OCI-LY7 (cell line): ENCODE results near the gene RPS14. TPM values are rescaled to one million over a fixed set of nuclear protein-coding genes. Genes with fewer than 3 reads are reported as not detected.

Experiments used
- BruUV-seq: library from RNA; stranded (reverse); fragments of 400-500 nt; replicated peaks from 2 replicates; lab custom pipeline; 2021; lab: Mats Ljungman, UMichigan
- CTCF ChIA-PET: fragments of 300-600 bp; sonication (Branson Sonifier 250); formaldehyde crosslinking; loops from one replicate; lab custom pipeline; 2022; ENCODE audit warnings: antibody characterized with exemption; ENCODE audit not compliant: unreplicated experiment; lab: Charles Lee
- POLR2A ChIA-PET: fragments of 300-600 bp; sonication (Branson Sonifier 250); formaldehyde crosslinking; loops from one replicate; lab custom pipeline; 2022; ENCODE audit warnings: antibody characterized with exemption; lab: Charles Lee
- DNase-seq: peaks from one replicate; pipeline ENCODE4 v3.0.0-alpha.2; 2015; ENCODE audit warnings: low spot score
- H2AFZ ChIP-seq: fragments of 200-600 bp; sonication (generic), shearing (Covaris generic); 2 replicates; pipeline ENCODE4 v1.6.1; 2014; ENCODE audit warnings: mild to moderate bottlenecking, antibody characterized with exemption, low read length, moderate library complexity
- H3K27ac ChIP-seq: fragments of 200-600 bp; sonication (generic); 2 replicates; pipeline ENCODE4 v1.5.1; 2014; ENCODE audit warnings: mixed run types, low read depth, mild to moderate bottlenecking, moderate library complexity, low read length, inconsistent platforms; ENCODE audit not compliant: poor library complexity, severe bottlenecking
- H3K36me3 ChIP-seq: fragments of 200-600 bp; sonication (generic); 2 replicates; pipeline ENCODE4 v1.6.1; 2014; ENCODE audit warnings: mild to moderate bottlenecking, antibody characterized with exemption, low read length, moderate library complexity, mixed read lengths; ENCODE audit not compliant: insufficient read depth
- H3K4me1 ChIP-seq: fragments of 200-600 bp; sonication (generic); 2 replicates; pipeline ENCODE4 v1.5.1; 2014; ENCODE audit warnings: mild to moderate bottlenecking, low read length; ENCODE audit not compliant: insufficient read depth, poor library complexity, severe bottlenecking
- H3K4me2 ChIP-seq: fragments of 200-600 bp; sonication (generic); 2 replicates; pipeline ENCODE4 v1.6.1; 2014; ENCODE audit warnings: mild to moderate bottlenecking, low read length
- H3K4me3 ChIP-seq: fragments of 200-600 bp; sonication (generic); 2 replicates; pipeline ENCODE4 v1.5.1; 2014; ENCODE audit warnings: mild to moderate bottlenecking, low read depth, low read length; ENCODE audit not compliant: poor library complexity, severe bottlenecking
- H3K79me2 ChIP-seq: fragments of 200-600 bp; sonication (generic); 2 replicates; pipeline ENCODE4 v1.6.1; 2016; ENCODE audit warnings: low read depth, mild to moderate bottlenecking, low read length, moderate library complexity, mixed read lengths; ENCODE audit not compliant: insufficient read depth
- H3K9me2 ChIP-seq: fragments of 200-600 bp; sonication (generic); 2 replicates; pipeline ENCODE4 v1.6.1; 2016; ENCODE audit warnings: mild to moderate bottlenecking, low read length, mixed read lengths; ENCODE audit not compliant: insufficient read depth
- H3K9me3 ChIP-seq: fragments of 200-600 bp; sonication (generic); 2 replicates; pipeline ENCODE4 v1.6.1; 2014; ENCODE audit warnings: mild to moderate bottlenecking, mixed run types, low read length, mixed read lengths
- H4K20me1 ChIP-seq: fragments of 200-600 bp; sonication (generic); 2 replicates; pipeline ENCODE4 v1.6.1; 2014; ENCODE audit warnings: mild to moderate bottlenecking, antibody characterized with exemption, low read length, moderate library complexity, mixed read lengths; ENCODE audit not compliant: insufficient read depth
- EZH2phosphoT487 ChIP-seq: fragments of 200-600 bp; sonication (generic); IDR thresholded peaks from 2 replicates; pipeline ENCODE4 v1.6.1; 2018; ENCODE audit warnings: low read depth, borderline replicate concordance, mild to moderate bottlenecking, mixed run types, antibody characterized with exemption, low read length, moderate library complexity, mixed read lengths
- intact Hi-C: fragments of 100-400 bp; cut with micrococcal nuclease; formaldehyde crosslinking; loops from one replicate; pipeline ENCODE4 v1.10.0; 2022; ENCODE audit not compliant: unreplicated experiment
- total RNA-seq, 2 experiments: library from RNA; depleted of rRNA in 1 of 2; stranded (reverse); fragments of >200 nt in 1 of 2; shearing (Covaris generic) in 1 of 2; gene quantifications; 2 replicates each; pipeline ENCODE4 v1.2.3, GENCODE V29; 2014 to 2022
- TF ChIP-seq, protein P1 (sequence below): fragments of 200-600 bp; sonication (generic); conservative IDR thresholded peaks from 2 replicates; pipeline ENCODE4 v1.5.1; 2014; ENCODE audit warnings: mild to moderate bottlenecking, antibody characterized with exemption, low read length, moderate library complexity, mixed read lengths

RPS14 gene
- total RNA-seq, 2 experiments from 2014 or later, result 2,281 to 2,304 TPM

DNA sequence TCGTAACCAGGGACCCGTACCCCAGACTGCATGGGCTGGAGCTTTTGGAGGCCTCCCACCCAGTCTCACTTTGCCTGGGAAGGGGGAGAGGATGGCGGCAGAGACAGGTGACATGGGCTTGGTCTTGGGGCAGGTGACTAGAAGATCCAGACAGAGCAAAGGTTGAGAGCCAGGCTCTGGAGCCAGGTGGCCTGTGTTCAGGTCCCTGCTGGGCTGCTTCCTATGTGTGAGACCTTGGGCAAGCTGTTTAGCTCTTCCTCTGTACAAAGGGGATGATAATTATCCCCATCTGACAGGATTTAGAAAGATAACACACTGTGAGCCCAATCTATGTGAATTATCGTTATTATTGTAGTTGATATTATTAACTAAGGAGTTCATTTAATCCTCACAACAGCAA lies 42.3 kb upstream of the RPS14 start:
- Histone ChIP-seq H3K4me1 (peaks cover 56% of the 10 kb centered on the region), H3K9me3 (no peaks in the 10 kb centered on the region), H3K27ac (peak overlapping the region; percentile 73), H3K4me3 (no peak overlapping the region), H4K20me1 (no peaks in the 10 kb centered on the region), H3K79me2 (peaks cover 40% of the 10 kb centered on the region; the same call in 1 of the 2 replicates), H3K36me3 (no peaks in the 10 kb centered on the region), H3K4me2 (peak overlapping the region; percentile 87; the same call in 1 of the 2 replicates), H3K9me2 (no peaks in the 10 kb centered on the region), H2AFZ (no peak overlapping the region)
- no peak for DNase-seq
- BruUV-seq, result no TSS peak
- TF ChIP-seq, protein P1, sequence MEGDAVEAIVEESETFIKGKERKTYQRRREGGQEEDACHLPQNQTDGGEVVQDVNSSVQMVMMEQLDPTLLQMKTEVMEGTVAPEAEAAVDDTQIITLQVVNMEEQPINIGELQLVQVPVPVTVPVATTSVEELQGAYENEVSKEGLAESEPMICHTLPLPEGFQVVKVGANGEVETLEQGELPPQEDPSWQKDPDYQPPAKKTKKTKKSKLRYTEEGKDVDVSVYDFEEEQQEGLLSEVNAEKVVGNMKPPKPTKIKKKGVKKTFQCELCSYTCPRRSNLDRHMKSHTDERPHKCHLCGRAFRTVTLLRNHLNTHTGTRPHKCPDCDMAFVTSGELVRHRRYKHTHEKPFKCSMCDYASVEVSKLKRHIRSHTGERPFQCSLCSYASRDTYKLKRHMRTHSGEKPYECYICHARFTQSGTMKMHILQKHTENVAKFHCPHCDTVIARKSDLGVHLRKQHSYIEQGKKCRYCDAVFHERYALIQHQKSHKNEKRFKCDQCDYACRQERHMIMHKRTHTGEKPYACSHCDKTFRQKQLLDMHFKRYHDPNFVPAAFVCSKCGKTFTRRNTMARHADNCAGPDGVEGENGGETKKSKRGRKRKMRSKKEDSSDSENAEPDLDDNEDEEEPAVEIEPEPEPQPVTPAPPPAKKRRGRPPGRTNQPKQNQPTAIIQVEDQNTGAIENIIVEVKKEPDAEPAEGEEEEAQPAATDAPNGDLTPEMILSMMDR, result no peak
- intact Hi-C loops, result loop anchor here (10.0 kb wide), 1 partner anchor 663 kb away; the partner anchor contains the start of gene ANXA6
- ChIA-PET CTCF (no interaction called here), POLR2A (interaction anchor here (0.6 to 1.9 kb wide), 5 partner anchors 10 to 37 kb away, joined by 3 to 7 read pairs (median 4); no protein-coding TSS in a partner anchor)

DNA sequence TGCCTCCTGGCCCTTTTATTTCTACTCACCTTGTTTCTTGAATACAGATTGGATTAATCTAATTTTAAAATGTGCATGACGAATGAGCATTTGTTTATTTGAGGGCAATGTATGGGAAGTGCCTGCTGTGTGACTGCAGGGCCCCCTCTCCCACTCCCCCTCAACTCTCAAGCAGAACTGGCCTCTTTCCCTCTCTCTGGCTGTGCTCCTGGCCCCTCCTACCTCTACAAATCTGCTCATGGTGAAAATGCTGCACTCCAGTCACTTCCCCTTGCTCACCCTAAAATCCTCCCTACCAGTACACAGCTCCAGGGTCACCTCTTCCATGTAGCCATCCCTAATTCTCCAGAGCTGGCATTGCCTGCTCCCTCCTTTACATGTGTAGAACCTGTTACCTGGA lies 41.2 kb upstream of the RPS14 start:
- no peak for DNase-seq
- TF ChIP-seq, protein P1, result no peak
- TF ChIP-seq EZH2phosphoT487, result no peak
- H4K20me1 ChIP-seq, result no peaks in the 10 kb centered on the region
- ChIA-PET CTCF (interaction anchor here (1.7 to 2.3 kb wide), 3 partner anchors 8 to 31 kb away, joined by 5 to 10 read pairs (median 9); no protein-coding TSS in a partner anchor), POLR2A (interaction anchor here (1.2 to 2.8 kb wide), 7 partner anchors 8 to 30 kb away, joined by 3 to 19 read pairs (median 7); no protein-coding TSS in a partner anchor)
- peaks cover 43% of the 10 kb centered on the region; the same call in 1 of the 2 replicates for H3K79me2 ChIP-seq
- no peak overlapping the region for H2AFZ ChIP-seq
- no peaks in the 10 kb centered on the region for H3K9me2 ChIP-seq
- H3K4me3 ChIP-seq, result peak overlapping the region; percentile 40
- no TSS peak for BruUV-seq
- intact Hi-C loops, result loop anchor here (10.0 kb wide), 1 partner anchor 664 kb away; the partner anchor contains the start of gene ANXA6
- H3K4me2 ChIP-seq, result peak overlapping the region; percentile 87
- H3K4me1 ChIP-seq, result peaks cover 58% of the 10 kb centered on the region
- H3K9me3 ChIP-seq, result no peaks in the 10 kb centered on the region
- no peaks in the 10 kb centered on the region for H3K36me3 ChIP-seq
- peak overlapping the region; percentile 73 for H3K27ac ChIP-seq

DNA sequence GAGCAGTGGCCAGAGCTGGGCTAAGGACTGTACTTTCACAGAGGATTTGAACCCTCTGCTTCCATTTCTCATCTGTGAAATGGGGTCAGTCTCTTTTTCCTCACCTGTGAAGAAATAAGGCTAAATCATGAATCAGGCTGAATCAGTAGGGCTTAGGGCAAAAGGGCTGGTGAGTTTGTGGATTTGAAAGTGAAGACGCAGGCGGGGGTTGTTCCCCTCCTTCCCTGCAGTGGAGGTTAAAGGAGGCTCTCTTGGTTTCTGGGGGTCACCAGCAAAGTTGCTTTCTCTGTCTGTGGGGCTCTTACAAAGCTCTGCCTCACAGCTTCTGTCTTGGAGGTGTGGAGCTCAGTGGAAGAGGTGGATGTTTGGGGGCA lies 40.7 kb upstream of the RPS14 start:
- H3K36me3 ChIP-seq, result no peaks in the 10 kb centered on the region
- no TSS peak for BruUV-seq
- H4K20me1 ChIP-seq, result no peaks in the 10 kb centered on the region
- H3K4me3 ChIP-seq, result peak overlapping the region; percentile 40
- ChIA-PET CTCF (interaction anchor here (0.8 to 2.3 kb wide), 8 partner anchors 8 to 51 kb away, joined by 3 to 12 read pairs (median 6); no protein-coding TSS in a partner anchor), POLR2A (interaction anchor here (0.7 to 3.1 kb wide), 13 partner anchors 9 to 80 kb away, joined by 3 to 19 read pairs (median 6); no protein-coding TSS in a partner anchor)
- H3K9me2 ChIP-seq, result no peaks in the 10 kb centered on the region
- H3K79me2 ChIP-seq, result peaks cover 43% of the 10 kb centered on the region; the same call in 1 of the 2 replicates
- peak overlapping the region; percentile 3; the same call in 1 of the 2 replicates for H2AFZ ChIP-seq
- peak overlapping the region; percentile 87 for H3K4me2 ChIP-seq
- H3K9me3 ChIP-seq, result no peaks in the 10 kb centered on the region
- peaks cover 61% of the 10 kb centered on the region for H3K4me1 ChIP-seq
- intact Hi-C loops, result loop anchor here (10.0 kb wide), 1 partner anchor 665 kb away; the partner anchor contains the start of gene ANXA6
- peak overlapping the region; percentile 73 for H3K27ac ChIP-seq
- DNase-seq, result no peak
- TF ChIP-seq, protein P1, result no peak
- TF ChIP-seq EZH2phosphoT487, result no peak
